Motor neuron (in vitro differentiated cells): ENCODE measurements around the gene PTK7. TPM values are rescaled to one million over a fixed set of nuclear protein-coding genes. Genes with fewer than 3 reads are reported as not detected.
"Not testable (repeated sequence)": the region's sequence is repeated elsewhere in the genome, so short reads cannot be mapped to it uniquely, and the experiment has no call there.

Experiments
- ATAC-seq, 8 experiments: fragments of 200-7000 bp; cut with Tn5 transposase; replicated peaks in 6 of 8; 2 replicates each; pipeline ENCODE4 v1.8.0; 2021; ENCODE audit warnings: mild to moderate bottlenecking in 8 of 8, moderate library complexity in 8 of 8
- H3K27ac ChIP-seq, 2 donors: fragments of 250-450 bp; sonication (Bioruptor Pico); 2 replicates each; pipeline ENCODE4 v1.9.0; 2021; ENCODE audit warnings: antibody characterized with exemption in 2 of 2, mild to moderate bottlenecking in 2 of 2, moderate library complexity in 1 of 2
- H3K4me1 ChIP-seq, 2 donors: fragments of 250-450 bp; sonication (Bioruptor Pico); replicated peaks in 1 of 2; 2 replicates each; pipeline ENCODE4 v1.6.1; 2021; ENCODE audit warnings: antibody characterized with exemption in 2 of 2, mild to moderate bottlenecking in 2 of 2, moderate library complexity in 1 of 2
- H3K4me3 ChIP-seq, 5 donors: fragments of 250-450 bp; sonication (Bioruptor Pico); 2 replicates each; pipeline ENCODE4 v1.9.0; 2021; ENCODE audit warnings: antibody characterized with exemption in 5 of 5, mild to moderate bottlenecking in 5 of 5, moderate library complexity in 4 of 5
- WGBS, 10 experiments: fragments of 450-650 bp; shearing (Covaris generic); methylation state at CpG; one replicate each; pipeline ENCODE4 v1.0.0; 2022; 5-methylcytosine and 5-hydroxymethylcytosine counted together
- in situ Hi-C, 9 experiments: fragments of 400-800 bp; cut with MboI; loops; one replicate each; pipeline ENCODE4 v1.15.0; 2021; ENCODE audit warnings: low sequenced_read_pairs in 9 of 9, low pct_unique_long_range_greater_than_20kb in 2 of 9; ENCODE audit not compliant: unreplicated experiment in 9 of 9
- total RNA-seq, 8 experiments: library from RNA; unstranded; fragments of 300-600 nt; gene quantifications; 2 replicates each; pipeline versions ENCODE4 v1.2.3 to v1.2.4, GENCODE V29; 2022

Gene PTK7
- total RNA-seq, 8 experiments from 2014 or later, result 27.2 to 197 (median 48.3) TPM

GRCh38 chr6:43078691-43079090 lies 2.6 kb downstream of the PTK7 start:
- WGBS, 10 experiments, result 0 to 100% (median 60%) methylated on average over 1 to 2 of the region's 2 CpGs; no CpG with 5 or more reads in 3 of the 10 experiments
- no peak for ATAC-seq
- in situ Hi-C loops, result loop anchor here in 4 of 9 experiments (10.0 kb wide), 3 partner anchors 46 to 66 kb away; no protein-coding TSS in a partner anchor
- H3K27ac ChIP-seq, result no peak overlapping the region
- peaks cover 19 to 25% of the 10 kb centered on the region in 2 donors for H3K4me1 ChIP-seq
- H3K4me3 ChIP-seq, result no peak overlapping the region

GRCh38 chr6:43081043-43081442 lies 4.9 kb downstream of the PTK7 start:
- in situ Hi-C loops, result no loop called here
- no peak overlapping the region for H3K4me3 ChIP-seq
- 69 to 100% (median 89%) methylated on average over 1 to 4 of the region's 4 CpGs; no CpG with 5 or more reads in 4 of the 10 experiments for WGBS, 10 experiments
- ATAC-seq, result no peak
- peaks cover 10 to 15% of the 10 kb centered on the region in 2 donors for H3K4me1 ChIP-seq
- H3K27ac ChIP-seq, result no peak overlapping the region

DNA sequence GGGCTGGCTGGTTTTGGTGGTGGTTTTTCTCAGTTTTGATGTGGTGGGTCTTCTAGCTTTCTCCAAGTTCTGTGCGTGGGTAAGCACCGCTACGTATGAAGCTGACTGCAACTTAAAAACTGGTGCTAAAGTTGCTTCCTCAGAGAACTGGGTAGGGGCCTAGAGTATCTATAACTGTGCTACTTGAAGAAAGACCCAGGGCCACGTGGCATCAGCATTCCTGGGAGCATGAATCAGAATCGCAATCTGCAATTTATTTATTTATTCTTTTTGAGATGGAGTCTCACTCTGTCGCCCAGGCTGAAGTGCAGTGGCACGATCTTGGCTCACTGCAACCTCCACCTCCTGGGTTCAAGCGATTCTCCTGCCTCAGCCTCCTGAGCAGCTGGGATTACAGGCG lies 5.8 kb downstream of the PTK7 start:
- WGBS, 10 experiments, result 0 to 100% (median 91%) methylated on average over 1 to 9 of the region's 9 CpGs; no CpG with 5 or more reads in 2 of the 10 experiments
- peaks cover 10 to 15% of the 10 kb centered on the region in 2 donors for H3K4me1 ChIP-seq
- in situ Hi-C loops, H3K4me3 ChIP-seq, H3K27ac ChIP-seq: not testable (repeated sequence)
- peak in 2 of 8 experiments; percentile 28 to 33 for ATAC-seq

GRCh38 chr6:43082806-43083655 lies 6.9 kb downstream of the PTK7 start:
- whole genome bisulfite sequencing, 10 experiments, result 42 to 87% (median 74%) methylated on average over 3 to 9 of the region's 13 CpGs; no CpG with 5 or more reads in 2 of the 10 experiments
- Histone ChIP-seq H3K4me1 (peaks cover 2 to 6% of the 10 kb centered on the region in 2 donors), H3K27ac (no peak overlapping the region), H3K4me3 (no peak overlapping the region)
- in situ Hi-C loops, result no loop called here
- ATAC-seq, result peak in 1 of 8 experiments; percentile 85

DNA sequence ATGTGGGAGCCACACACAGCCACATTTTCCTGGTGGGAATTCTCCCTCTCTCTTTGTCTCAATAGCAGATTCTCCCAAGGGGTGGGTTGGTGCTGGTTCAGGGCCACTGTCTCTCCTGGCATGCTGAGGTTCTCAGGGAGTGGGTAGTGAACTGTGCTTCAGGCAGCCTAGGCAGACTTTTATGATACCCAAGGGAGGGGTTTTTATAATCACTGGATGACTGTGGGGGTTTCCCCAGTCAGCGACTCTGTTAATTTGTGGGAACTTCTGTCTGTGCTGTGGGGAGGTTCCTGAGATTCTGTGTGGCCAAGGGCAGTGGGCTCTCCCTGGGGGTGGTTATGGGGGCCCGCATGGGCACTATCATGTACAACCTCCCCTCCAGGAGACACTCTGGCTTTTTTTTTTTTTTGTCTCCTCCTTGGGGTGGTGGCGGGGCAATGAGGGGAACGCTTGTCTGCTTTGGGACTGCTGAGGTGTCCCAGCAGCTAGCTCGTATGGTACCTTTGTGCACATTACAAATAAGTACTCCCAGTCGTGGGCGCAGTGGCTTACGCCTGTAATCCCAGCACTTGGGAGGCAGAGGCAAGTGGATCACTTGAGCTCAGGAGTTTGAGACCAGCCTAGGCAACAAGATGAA lies 10.0 kb downstream of the PTK7 start:
- H3K4me3 ChIP-seq, result no peak overlapping the region
- H3K27ac ChIP-seq, result no peak overlapping the region
- ATAC-seq, result peak in 1 of 8 experiments; percentile 25
- 80 to 100% (median 88%) methylated on average over 2 to 3 of the region's 8 CpGs; no CpG with 5 or more reads in 7 of the 10 experiments for WGBS, 10 experiments
- in situ Hi-C loops, result no loop called here
- peaks cover 16 to 20% of the 10 kb centered on the region in 2 donors for H3K4me1 ChIP-seq

DNA sequence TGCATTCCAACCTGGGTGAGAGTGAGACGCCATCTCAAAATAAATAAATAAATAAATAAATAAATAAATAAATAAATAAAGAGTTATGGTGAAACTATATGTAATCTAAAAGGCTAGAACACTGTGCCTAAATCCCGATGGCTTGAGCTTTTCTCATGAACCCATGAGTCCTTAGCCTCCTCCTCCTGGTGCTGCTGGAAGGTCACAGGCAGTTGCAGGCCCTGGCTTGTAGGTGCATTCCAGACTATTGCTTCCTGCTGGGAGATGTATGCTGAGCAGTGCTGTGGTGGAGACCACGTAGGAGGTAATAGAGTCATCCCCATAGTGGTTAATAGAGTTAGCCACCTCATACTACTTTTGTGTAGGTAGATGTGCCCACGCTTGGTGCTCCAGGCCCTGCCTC lies 12.5 kb downstream of the PTK7 start:
- no peak for ATAC-seq
- no peak overlapping the region for H3K27ac ChIP-seq
- in situ Hi-C loops, result no loop called here

GRCh38 chr6:43089467-43089866 lies 13.4 kb downstream of the PTK7 start:
- Histone ChIP-seq H3K27ac (no peak overlapping the region), H3K4me3 (no peak overlapping the region), H3K4me1 (peaks cover 25 to 40% of the 10 kb centered on the region in 2 donors)
- ATAC-seq, result peak in 5 of 8 experiments; percentile 21 to 40 (median 34)
- 15 to 68% (median 47%) methylated on average over 1 to 4 of the region's 4 CpGs; no CpG with 5 or more reads in 3 of the 10 experiments for WGBS, 10 experiments
- in situ Hi-C loops, result no loop called here

More for the DNA sequence above, 12.5 kb downstream of the PTK7 start:
- no peak overlapping the region for H3K4me3 ChIP-seq
- 67 to 100% (median 86%) methylated on average over 1 to 3 of the region's 4 CpGs; no CpG with 5 or more reads in 4 of the 10 experiments for WGBS, 10 experiments
- peaks cover 25 to 33% of the 10 kb centered on the region in 2 donors for H3K4me1 ChIP-seq

DNA sequence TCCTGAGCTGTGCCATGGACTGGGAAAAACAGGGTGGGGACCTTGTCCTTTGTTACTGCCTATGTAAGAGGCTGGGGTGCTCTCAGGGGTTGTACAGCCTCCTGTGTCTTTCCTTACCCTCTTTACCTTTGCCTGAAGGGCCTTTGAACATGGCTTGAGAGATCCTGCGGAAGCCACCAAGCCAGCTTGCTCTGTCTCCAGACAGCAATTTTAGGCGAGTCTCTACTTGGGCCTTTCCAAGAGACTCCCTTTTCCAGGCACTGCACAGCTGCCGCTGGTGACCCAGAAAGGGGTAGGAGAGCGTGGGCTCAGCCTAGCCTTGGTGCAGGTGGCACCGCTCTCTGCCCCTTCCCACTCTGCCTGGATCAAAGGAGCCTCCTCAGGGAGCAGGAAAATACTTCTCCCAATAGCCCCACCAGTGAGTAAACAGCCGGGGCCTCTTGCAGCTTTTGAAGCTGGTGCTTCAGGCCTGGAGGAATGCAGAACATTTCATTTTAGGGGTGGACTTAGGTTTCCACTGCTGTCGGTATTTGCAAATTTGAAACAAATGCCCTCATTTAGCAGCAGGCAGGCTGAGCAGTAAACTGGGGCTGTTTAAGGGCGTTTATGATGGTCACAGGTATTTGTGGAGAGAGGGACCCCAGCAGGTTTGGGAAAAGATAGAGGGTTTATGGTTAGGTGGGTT lies 13.9 kb downstream of the PTK7 start:
- no peak overlapping the region for H3K4me3 ChIP-seq
- peaks cover 25 to 40% of the 10 kb centered on the region in 2 donors for H3K4me1 ChIP-seq
- ATAC-seq, result peak in 7 of 8 experiments; percentile 13 to 42 (median 40)
- H3K27ac ChIP-seq, result peak overlapping the region; percentile 12 to 19
- WGBS, 10 experiments, result 16 to 80% (median 57%) methylated on average over 1 to 6 of the region's 8 CpGs; no CpG with 5 or more reads in 1 of the 10 experiments
- in situ Hi-C loops, result no loop called here

DNA sequence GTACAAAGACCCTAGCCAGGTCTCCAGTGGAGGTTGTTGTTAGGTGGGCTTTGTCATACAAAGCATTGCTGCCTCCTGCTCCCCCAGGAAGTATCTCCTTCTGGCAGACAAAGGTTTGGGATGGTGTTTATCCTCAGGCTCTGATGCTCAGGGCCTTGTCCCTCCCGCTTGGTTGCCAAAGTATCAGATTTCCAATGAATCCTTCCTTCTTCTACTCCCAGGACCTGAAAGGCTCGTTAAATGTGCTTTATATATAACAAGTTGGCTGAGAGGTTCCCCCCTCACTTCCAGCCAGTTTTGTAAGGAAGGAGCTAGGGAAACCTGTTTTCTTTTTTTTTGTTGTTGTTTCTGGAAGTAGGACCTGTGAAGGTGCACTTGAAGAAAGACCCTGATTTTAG lies 14.4 kb downstream of the PTK7 start:
- in situ Hi-C loops, result no loop called here
- WGBS, 10 experiments, result 17 to 60% (median 50%) methylated on average over 1 to 2 of the region's 2 CpGs; no CpG with 5 or more reads in 5 of the 10 experiments
- peaks cover 25 to 40% of the 10 kb centered on the region in 2 donors for H3K4me1 ChIP-seq
- H3K27ac ChIP-seq, result peak overlapping the region in 1 of 2 donors; percentile 12
- no peak overlapping the region for H3K4me3 ChIP-seq
- ATAC-seq, result peak in 1 of 8 experiments; percentile 2

- 73 to 100% (median 97%) methylated on average over 1 to 4 of the region's 5 CpGs; no CpG with 5 or more reads in 4 of the 10 experiments for WGBS, 10 experiments
Observed at GRCh38 chr6:43091020-43091419, 14.9 kb downstream of the PTK7 start.

DNA sequence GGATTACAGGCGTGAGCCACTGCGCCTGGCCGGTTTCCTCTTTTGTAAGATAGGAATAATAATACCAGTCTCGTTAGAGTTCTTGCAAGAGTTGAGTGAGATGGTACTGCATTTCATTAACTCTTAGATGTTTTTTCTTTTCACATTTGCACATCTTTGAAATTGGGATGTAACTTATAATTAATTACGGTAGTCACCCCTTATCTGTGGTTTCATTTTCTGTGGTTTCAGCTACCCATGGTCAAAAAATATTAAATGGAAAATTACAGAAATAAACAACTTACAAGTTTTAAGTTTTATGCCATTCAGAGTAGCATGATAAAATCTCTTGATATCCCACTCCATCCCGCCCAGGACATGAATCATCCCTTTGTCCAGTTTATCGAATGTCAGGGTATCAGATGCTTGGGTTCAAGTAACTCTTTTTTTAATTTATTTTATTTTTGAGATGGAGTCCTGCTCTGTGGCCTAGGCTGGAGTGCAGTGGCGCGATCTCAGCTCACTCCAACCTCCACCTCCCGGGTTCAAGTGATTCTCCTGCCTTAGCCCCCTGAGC lies 15.4 kb downstream of the PTK7 start:
- H3K4me3 ChIP-seq, result no peak overlapping the region
- 49 to 95% (median 87%) methylated on average over 3 to 7 of the region's 10 CpGs; no CpG with 5 or more reads in 2 of the 10 experiments for WGBS, 10 experiments
- peaks cover 29 to 48% of the 10 kb centered on the region in 2 donors for H3K4me1 ChIP-seq
- in situ Hi-C loops, result no loop called here
- no peak overlapping the region for H3K27ac ChIP-seq
- ATAC-seq, result no peak

More at GRCh38 chr6:43091020-43091419, 14.9 kb downstream of the PTK7 start:
- H3K4me1 ChIP-seq, result peaks cover 29 to 44% of the 10 kb centered on the region in 2 donors
- no peak overlapping the region for H3K27ac ChIP-seq
- ATAC-seq, result no peak
- in situ Hi-C loops, result no loop called here
- H3K4me3 ChIP-seq, result no peak overlapping the region

- Histone ChIP-seq H3K4me3 (no peak overlapping the region), H3K4me1 (peaks cover 36 to 57% of the 10 kb centered on the region in 2 donors), H3K27ac (peak overlapping the region; percentile 79 to 85)
- in situ Hi-C loops, result no loop called here
- no peak for ATAC-seq
Observed at GRCh38 chr6:43092635-43093034, 16.5 kb downstream of the PTK7 start.
